IMR-90 (cell line): ENCODE measurements around the gene ZNF765. TPM values are rescaled to one million over a fixed set of nuclear protein-coding genes. Genes with fewer than 3 reads are reported as not detected.

ENCODE experiments used
- microRNA-seq, 2 experiments: library from miRNA; stranded (forward) in 1 of 2; unstranded in 1 of 2; fragments of 10-50 nt in 1 of 2; fragments of <30 nt in 1 of 2; gene quantifications in 1 of 2; microRNA quantifications in 1 of 2; one replicate each; pipeline versions ENCODE3 to v1.1.0; 2013 to 2020; ENCODE audit not compliant: insufficient read depth in 1 of 2, insufficient read length in 1 of 2, unreplicated experiment in 1 of 2
- polyA plus RNA-seq, 3 experiments: library from polyadenylated mRNA; depleted of rRNA; stranded (reverse); fragments of >200 nt; gene quantifications; 2 replicates each; pipeline ENCODE4 v1.2.3, GENCODE V29; 2012; ENCODE audit warnings: low replicate concordance in 1 of 3
- small RNA-seq, 5 experiments: library from RNA; depleted of rRNA; stranded (forward); fragments of <200 nt; gene quantifications; one replicate each; pipeline ENCODE3, GENCODE V24; 2012
- total RNA-seq: library from RNA; depleted of rRNA; stranded (reverse); fragments of >200 nt; gene quantifications from 2 replicates; pipeline ENCODE4 v1.2.3, GENCODE V29; 2012; rRNA removed

ZNF765 gene
- total and polyA plus RNA-seq, 2 of the 4 experiments (the other 2 are of a cell fraction) = 2.3 to 18.1 TPM

Small RNAs within 50 kb of the gene (microRNA-seq; reads per million reads assigned to microRNA genes)
- gene RPL39P36 (ENCODE audit: insufficient read depth, insufficient read length) = not detected

Small RNAs within 50 kb of the gene (small RNA-seq; reads per million reads assigned to genes)
- 0 reads per million in 5 experiments for gene RPL39P36

Other genes with a start within 250 kb of the ZNF765 start
- 8.9 and 13.4 TPM in 2 replicates for gene ZNF347, start 236.1 kb upstream of the ZNF765 start, total RNA-seq
- 2.3 and 2.8 TPM in 2 replicates for gene ZNF347, start 236.1 kb upstream of the ZNF765 start, polyA plus RNA-seq (2012; rRNA removed)
- 2.5 and 3.0 TPM in 2 replicates for gene ZNF665, start 201.8 kb upstream of the ZNF765 start, total RNA-seq
- 1.5 and 2.0 TPM in 2 replicates for gene ZNF665, start 201.8 kb upstream of the ZNF765 start, polyA plus RNA-seq (2012; rRNA removed)
- 7.0 and 7.5 TPM in 2 replicates for gene ZNF677, start 140.3 kb upstream of the ZNF765 start, total RNA-seq
- 6.0 and 6.8 TPM in 2 replicates for gene ZNF677, start 140.3 kb upstream of the ZNF765 start, polyA plus RNA-seq (2012; rRNA removed)
- not detected in 2 replicates for gene VN1R2, start 136.9 kb upstream of the ZNF765 start, total RNA-seq
- not detected in 2 replicates for gene VN1R2, start 136.9 kb upstream of the ZNF765 start, polyA plus RNA-seq (2012; rRNA removed)
- gene VN1R4, start 127.4 kb upstream of the ZNF765 start, total RNA-seq = not detected in 2 replicates
- gene VN1R4, start 127.4 kb upstream of the ZNF765 start, polyA plus RNA-seq (2012; rRNA removed) = not detected in 2 replicates
- 9.5 and 13.1 TPM in 2 replicates for gene ZNF845, start 61.4 kb upstream of the ZNF765 start, total RNA-seq
- 0.79 and 1.2 TPM in 2 replicates for gene ZNF845, start 61.4 kb upstream of the ZNF765 start, polyA plus RNA-seq (2012; rRNA removed)
- gene ZNF525, start 29.4 kb upstream of the ZNF765 start, total RNA-seq = 4.5 and 6.7 TPM in 2 replicates
- gene ZNF525, start 29.4 kb upstream of the ZNF765 start, polyA plus RNA-seq (2012; rRNA removed) = 1.3 and 1.4 TPM in 2 replicates
- 21.9 and 26.1 TPM in 2 replicates for gene ZNF761, start 36.8 kb downstream of the ZNF765 start, total RNA-seq
- gene ZNF761, start 36.8 kb downstream of the ZNF765 start, polyA plus RNA-seq (2012; rRNA removed) = 6.1 and 7.9 TPM in 2 replicates
- gene ZNF813, start 72.6 kb downstream of the ZNF765 start, total RNA-seq = 3.4 and 6.1 TPM in 2 replicates
- gene ZNF813, start 72.6 kb downstream of the ZNF765 start, polyA plus RNA-seq (2012; rRNA removed) = 0.40 and 0.82 TPM in 2 replicates
- gene ZNF331, start 143.0 kb downstream of the ZNF765 start, total RNA-seq = 11.1 and 12.2 TPM in 2 replicates
- gene ZNF331, start 143.0 kb downstream of the ZNF765 start, polyA plus RNA-seq (2012; rRNA removed) = 5.4 and 6.6 TPM in 2 replicates
- gene DPRX, start 236.8 kb downstream of the ZNF765 start, total RNA-seq = not detected in 2 replicates
- gene DPRX, start 236.8 kb downstream of the ZNF765 start, polyA plus RNA-seq (2012; rRNA removed) = not detected in 2 replicates